Activated naive CD8-positive, alpha-beta T cell treated with anti-CD3 and anti-CD28 coated beads, Interleukin-2, amount 10 ng/mL, durations not matched to agents 7 days and 5 days (primary cell): ENCODE results near the gene AFP. TPM values are rescaled to one million over a fixed set of nuclear protein-coding genes. Genes with fewer than 3 reads are reported as not detected.

ENCODE experiments used
- ATAC-seq: fragments of 150-1000 bp; cut with Tn5 transposase; one replicate; pipeline ENCODE4 v1.10.0; 2021; ENCODE audit warnings: low read depth, moderate library complexity
- POLR2A ChIA-PET: fragments of 350-600 bp; sonication (Branson Sonifier 250); formaldehyde crosslinking; loops from one replicate; lab custom pipeline; 2021; ENCODE audit warnings: antibody characterized with exemption; lab: Charles Lee
- DNase-seq: peaks from one replicate; pipeline ENCODE4 v3.0.0; 2021
- H3K27ac Mint-ChIP-seq: one replicate; pipeline ENCODE4 v1.8.0; 2022; ENCODE audit warnings: mild to moderate bottlenecking, mixed read lengths
- H3K27me3 Mint-ChIP-seq: one replicate; pipeline ENCODE4 v1.8.0; 2022; ENCODE audit warnings: mild to moderate bottlenecking, moderate library complexity, mixed read lengths
- H3K36me3 Mint-ChIP-seq: one replicate; pipeline ENCODE4 v1.8.0; 2021; ENCODE audit warnings: mild to moderate bottlenecking, mixed read lengths
- H3K4me1 Mint-ChIP-seq: one replicate; pipeline ENCODE4 v1.8.0; 2021; ENCODE audit warnings: mixed read lengths
- H3K4me3 Mint-ChIP-seq: one replicate; pipeline ENCODE4 v1.8.0; 2022; ENCODE audit warnings: mild to moderate bottlenecking, moderate library complexity, mixed read lengths
- H3K9me3 Mint-ChIP-seq: one replicate; pipeline ENCODE4 v1.8.0; 2021; ENCODE audit warnings: mixed read lengths
- total RNA-seq, 2 experiments: library from RNA; stranded (reverse); gene quantifications; one replicate each; pipeline ENCODE4 v1.2.3, GENCODE V29; 2021

AFP gene
- total RNA-seq, 2 experiments from 2014 or later, result not detected

- no peaks in the 10 kb centered on the region for H3K36me3 Mint-ChIP-seq
- H3K4me1 Mint-ChIP-seq, result no peaks in the 10 kb centered on the region
- H3K9me3 Mint-ChIP-seq, result no peaks in the 10 kb centered on the region
- no peak for DNase-seq
- no peaks in the 10 kb centered on the region for H3K27me3 Mint-ChIP-seq
- H3K4me3 Mint-ChIP-seq, result no peak overlapping the region
- no peak for ATAC-seq
- no peak overlapping the region for H3K27ac Mint-ChIP-seq
- POLR2A ChIA-PET, result no interaction called here
These were observed 34.7 kb downstream of the AFP start for GRCh38 chr4:73470728-73471127.

GRCh38 chr4:73477176-73477575 is 41.2 kb downstream of the AFP start:
- DNase-seq (no peak), ATAC-seq (no peak)
- Mint-ChIP-seq H3K27me3 (no peaks in the 10 kb centered on the region), H3K9me3 (peaks cover 1% of the 10 kb centered on the region), H3K27ac (no peak overlapping the region), H3K36me3 (no peaks in the 10 kb centered on the region), H3K4me3 (no peak overlapping the region), H3K4me1 (no peaks in the 10 kb centered on the region)
- POLR2A ChIA-PET, result no interaction called here

GRCh38 chr4:73479323-73479722 is 43.3 kb downstream of the AFP start:
- no peak overlapping the region for H3K27ac Mint-ChIP-seq

GRCh38 chr4:73481358-73481757 is 45.3 kb downstream of the AFP start, which contains the start of gene AFM:
TSS of gene AFM (plus strand) at chr4:73481745. CDS start at chr4:73481776, 31 bp downstream.
- ATAC-seq, result no peak
- H3K36me3 Mint-ChIP-seq, result no peaks in the 10 kb centered on the region
- no peaks in the 10 kb centered on the region for H3K4me1 Mint-ChIP-seq
- no peaks in the 10 kb centered on the region for H3K27me3 Mint-ChIP-seq
- no peak for DNase-seq
- H3K4me3 Mint-ChIP-seq, result no peak within 1 kb of the TSS
- POLR2A ChIA-PET, result no interaction called here
- peaks cover 1% of the 10 kb centered on the region for H3K9me3 Mint-ChIP-seq
- no peak within 1 kb of the TSS for H3K27ac Mint-ChIP-seq

More at GRCh38 chr4:73479323-73479722, 43.3 kb downstream of the AFP start:
- Mint-ChIP-seq H3K4me3 (no peak overlapping the region), H3K4me1 (no peaks in the 10 kb centered on the region), H3K36me3 (no peaks in the 10 kb centered on the region), H3K9me3 (peaks cover 1% of the 10 kb centered on the region), H3K27me3 (no peaks in the 10 kb centered on the region)
- no peak for ATAC-seq
- DNase-seq, result no peak
- POLR2A ChIA-PET, result no interaction called here

- Mint-ChIP-seq H3K4me1 (no peaks in the 10 kb centered on the region), H3K9me3 (no peaks in the 10 kb centered on the region), H3K4me3 (no peak overlapping the region), H3K36me3 (no peaks in the 10 kb centered on the region), H3K27ac (no peak overlapping the region), H3K27me3 (peaks cover 3% of the 10 kb centered on the region)
- DNase-seq, result no peak
- POLR2A ChIA-PET, result no interaction called here
- ATAC-seq, result no peak
These were observed 49.1 kb downstream of the AFP start for GRCh38 chr4:73485085-73485484.

- POLR2A ChIA-PET, result no interaction called here
- Mint-ChIP-seq H3K4me3 (no peak overlapping the region), H3K27me3 (peaks cover 3% of the 10 kb centered on the region), H3K27ac (no peak overlapping the region), H3K9me3 (no peaks in the 10 kb centered on the region), H3K4me1 (no peaks in the 10 kb centered on the region), H3K36me3 (no peaks in the 10 kb centered on the region)
- DNase-seq (no peak), ATAC-seq (no peak)
These were observed 49.6 kb downstream of the AFP start for GRCh38 chr4:73485596-73485995.

- peaks cover 3% of the 10 kb centered on the region for H3K27me3 Mint-ChIP-seq
- ATAC-seq (no peak), DNase-seq (no peak)
- POLR2A ChIA-PET, result no interaction called here
- no peaks in the 10 kb centered on the region for H3K9me3 Mint-ChIP-seq
- no peaks in the 10 kb centered on the region for H3K4me1 Mint-ChIP-seq
- H3K27ac Mint-ChIP-seq, result no peak overlapping the region
- H3K36me3 Mint-ChIP-seq, result no peaks in the 10 kb centered on the region
- no peak overlapping the region for H3K4me3 Mint-ChIP-seq
These were observed 50.5 kb downstream of the AFP start for GRCh38 chr4:73486497-73486896.

- Mint-ChIP-seq H3K36me3 (no peaks in the 10 kb centered on the region), H3K4me3 (no peak overlapping the region), H3K4me1 (no peaks in the 10 kb centered on the region), H3K27ac (no peak overlapping the region), H3K9me3 (no peaks in the 10 kb centered on the region), H3K27me3 (peaks cover 3% of the 10 kb centered on the region)
- POLR2A ChIA-PET, result no interaction called here
- no peak for DNase-seq
- ATAC-seq, result no peak
These were observed 51.2 kb downstream of the AFP start for GRCh38 chr4:73487233-73487632.

- POLR2A ChIA-PET, result no interaction called here
- Mint-ChIP-seq H3K27ac (no peak overlapping the region), H3K27me3 (no peaks in the 10 kb centered on the region), H3K4me1 (no peaks in the 10 kb centered on the region), H3K9me3 (no peaks in the 10 kb centered on the region), H3K36me3 (no peaks in the 10 kb centered on the region), H3K4me3 (no peak overlapping the region)
- DNase-seq, result no peak
- no peak for ATAC-seq
These were observed 64.2 kb downstream of the AFP start for GRCh38 chr4:73499996-73500765.

- Mint-ChIP-seq H3K4me1 (no peaks in the 10 kb centered on the region), H3K27me3 (no peaks in the 10 kb centered on the region), H3K36me3 (no peaks in the 10 kb centered on the region), H3K9me3 (no peaks in the 10 kb centered on the region), H3K4me3 (no peak overlapping the region), H3K27ac (no peak overlapping the region)
- ATAC-seq (no peak), DNase-seq (no peak)
- POLR2A ChIA-PET, result no interaction called here
These were observed 65.7 kb downstream of the AFP start for GRCh38 chr4:73501664-73502265.

GRCh38 chr4:73505567-73505966 is 69.5 kb downstream of the AFP start:
- no peaks in the 10 kb centered on the region for H3K4me1 Mint-ChIP-seq
- no peak overlapping the region for H3K4me3 Mint-ChIP-seq
- no peak for DNase-seq
- H3K36me3 Mint-ChIP-seq, result no peaks in the 10 kb centered on the region
- no peak for ATAC-seq
- POLR2A ChIA-PET, result no interaction called here
- H3K27me3 Mint-ChIP-seq, result no peaks in the 10 kb centered on the region
- H3K27ac Mint-ChIP-seq, result no peak overlapping the region
- no peaks in the 10 kb centered on the region for H3K9me3 Mint-ChIP-seq

Other genes with a start within 250 kb of the AFP start
- 10 to 100 TPM; 49.8 to 53.0 TPM for gene ANKRD17, start 177.4 kb upstream of the AFP start, total RNA-seq
- not detected for gene ALB, start 31.9 kb upstream of the AFP start, total RNA-seq
- gene AFM, start 45.5 kb downstream of the AFP start, total RNA-seq, result not detected
- under 1 TPM in 1 of 2 experiments, not detected in 1; 0.06 TPM for gene RASSF6, start 184.2 kb downstream of the AFP start, total RNA-seq